DND-41 (cell line): ENCODE measurements around the gene ZMYM4.

Source experiments
- EZH2 ChIP-seq: IDR thresholded peaks from 3 replicates; pipeline ENCODE4 v1.6.1; 2012; ENCODE audit warnings: borderline replicate concordance, low read depth, mild to moderate bottlenecking, moderate library complexity, low read length, inconsistent platforms; ENCODE audit not compliant: severe bottlenecking
- TF ChIP-seq, protein P1 (sequence below): IDR thresholded peaks from 2 replicates; pipeline ENCODE4 v1.5.1; 2012; ENCODE audit warnings: borderline replicate concordance, low read length, moderate library complexity, mild to moderate bottlenecking; ENCODE audit not compliant: poor library complexity, severe bottlenecking; ENCODE audit errors: extremely low read depth

DNA sequence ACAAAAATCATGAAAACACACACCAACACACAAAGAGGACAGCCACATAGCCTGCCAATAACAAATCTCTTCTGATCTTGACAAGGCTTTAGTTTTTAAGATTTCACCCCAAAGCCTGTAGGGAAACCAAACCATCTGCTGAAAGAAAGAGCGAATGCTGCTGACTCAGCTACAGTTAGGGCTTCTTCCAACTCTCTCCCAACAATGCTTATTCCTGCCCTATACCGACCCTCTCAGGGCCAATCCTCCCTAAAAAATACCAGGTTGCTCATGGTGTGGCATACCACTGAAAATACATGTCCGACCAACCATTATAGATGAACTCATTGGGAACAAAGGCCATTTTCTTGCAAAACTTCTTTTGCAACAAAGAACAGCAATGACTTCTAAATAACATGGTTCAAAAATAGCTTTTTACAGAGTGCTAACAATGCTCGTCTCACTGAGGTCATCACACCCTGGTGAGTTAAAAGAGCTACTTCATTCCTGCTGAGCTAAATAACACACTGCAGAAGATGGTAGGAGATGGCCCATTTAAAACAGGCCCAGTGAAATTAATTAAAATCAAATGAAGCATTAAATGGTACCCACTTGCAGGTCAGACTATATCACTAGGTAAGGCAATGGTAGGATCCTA is 202.6 kb downstream of the ZMYM4 start:
- TF ChIP-seq, protein P1, sequence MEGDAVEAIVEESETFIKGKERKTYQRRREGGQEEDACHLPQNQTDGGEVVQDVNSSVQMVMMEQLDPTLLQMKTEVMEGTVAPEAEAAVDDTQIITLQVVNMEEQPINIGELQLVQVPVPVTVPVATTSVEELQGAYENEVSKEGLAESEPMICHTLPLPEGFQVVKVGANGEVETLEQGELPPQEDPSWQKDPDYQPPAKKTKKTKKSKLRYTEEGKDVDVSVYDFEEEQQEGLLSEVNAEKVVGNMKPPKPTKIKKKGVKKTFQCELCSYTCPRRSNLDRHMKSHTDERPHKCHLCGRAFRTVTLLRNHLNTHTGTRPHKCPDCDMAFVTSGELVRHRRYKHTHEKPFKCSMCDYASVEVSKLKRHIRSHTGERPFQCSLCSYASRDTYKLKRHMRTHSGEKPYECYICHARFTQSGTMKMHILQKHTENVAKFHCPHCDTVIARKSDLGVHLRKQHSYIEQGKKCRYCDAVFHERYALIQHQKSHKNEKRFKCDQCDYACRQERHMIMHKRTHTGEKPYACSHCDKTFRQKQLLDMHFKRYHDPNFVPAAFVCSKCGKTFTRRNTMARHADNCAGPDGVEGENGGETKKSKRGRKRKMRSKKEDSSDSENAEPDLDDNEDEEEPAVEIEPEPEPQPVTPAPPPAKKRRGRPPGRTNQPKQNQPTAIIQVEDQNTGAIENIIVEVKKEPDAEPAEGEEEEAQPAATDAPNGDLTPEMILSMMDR = no peak
- TF ChIP-seq EZH2 = no peak
